Right lung (tissue), 5 donors: ENCODE measurements around the gene SNRPA. TPM values are rescaled to one million over a fixed set of nuclear protein-coding genes. Genes with fewer than 3 reads are reported as not detected.

Experiments used
- DNase-seq, 2 donors: peaks; one replicate each; pipeline ENCODE4 v3.0.0-alpha.2; 2013
- polyA plus RNA-seq, 5 donors: library from polyadenylated mRNA; unstranded; fragments of 120-200 nt; gene quantifications; one replicate each; pipeline versions ENCODE4 v1.2.1 to v1.2.3, GENCODE V29; 2013; ENCODE audit warnings: inconsistent platforms in 1 of 5, low replicate concordance in 1 of 5; ENCODE audit not compliant: insufficient read length in 5 of 5, insufficient read depth in 1 of 5

SNRPA gene
- polyA plus RNA-seq, 5 donors = 108 to 120 (median 115) TPM

- DNase-seq = peak; percentile 100
Observed at GRCh38 chr19:40798683-40799557, 47.9 kb downstream of the SNRPA start, which contains the start of gene EGLN2. Gene EGLN2 (plus strand): TSS chr19:40799191. CDS start chr19:40800573, 1,382 bp downstream.

DNA sequence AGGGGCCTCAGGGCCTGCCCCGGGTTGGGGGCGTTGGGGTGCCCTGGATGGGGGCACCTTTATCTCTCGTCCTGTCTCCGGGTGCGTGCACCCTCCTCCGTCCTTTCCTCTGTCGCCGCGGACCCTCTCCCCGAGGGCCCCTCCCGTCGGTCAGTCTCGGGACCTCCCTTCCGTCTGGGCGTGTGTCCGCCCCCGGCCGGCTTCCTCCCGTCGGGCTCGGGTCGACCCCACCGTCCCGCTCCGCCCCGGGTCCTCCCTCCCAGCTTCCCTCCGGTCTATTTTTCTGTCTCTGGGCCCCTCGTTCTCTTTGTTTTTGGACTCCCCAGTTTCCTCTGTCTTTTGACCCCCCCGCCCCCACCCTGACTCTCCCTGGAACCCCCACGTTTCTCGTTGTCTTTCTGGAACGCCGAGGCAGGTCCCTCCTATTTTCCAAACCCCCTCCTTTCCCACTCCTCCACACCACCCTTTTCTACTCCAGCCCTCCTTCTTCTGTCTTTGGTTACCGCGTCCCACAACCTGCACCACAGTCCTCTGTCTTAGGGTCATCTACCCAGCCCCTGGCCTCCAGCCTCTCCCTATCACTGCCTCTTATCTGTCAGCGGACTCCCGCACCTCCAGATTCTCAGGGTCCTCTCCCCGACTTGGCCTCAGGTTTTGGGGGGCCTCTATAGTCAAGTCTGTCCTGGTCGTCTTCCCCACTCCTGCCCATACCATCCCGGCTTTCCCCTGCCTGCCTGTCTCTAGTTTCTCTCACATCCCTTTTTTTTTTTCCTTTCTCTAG is 48.7 kb downstream of the SNRPA start:
- DNase-seq = peak in 1 of 2 donors; percentile 48

DNA sequence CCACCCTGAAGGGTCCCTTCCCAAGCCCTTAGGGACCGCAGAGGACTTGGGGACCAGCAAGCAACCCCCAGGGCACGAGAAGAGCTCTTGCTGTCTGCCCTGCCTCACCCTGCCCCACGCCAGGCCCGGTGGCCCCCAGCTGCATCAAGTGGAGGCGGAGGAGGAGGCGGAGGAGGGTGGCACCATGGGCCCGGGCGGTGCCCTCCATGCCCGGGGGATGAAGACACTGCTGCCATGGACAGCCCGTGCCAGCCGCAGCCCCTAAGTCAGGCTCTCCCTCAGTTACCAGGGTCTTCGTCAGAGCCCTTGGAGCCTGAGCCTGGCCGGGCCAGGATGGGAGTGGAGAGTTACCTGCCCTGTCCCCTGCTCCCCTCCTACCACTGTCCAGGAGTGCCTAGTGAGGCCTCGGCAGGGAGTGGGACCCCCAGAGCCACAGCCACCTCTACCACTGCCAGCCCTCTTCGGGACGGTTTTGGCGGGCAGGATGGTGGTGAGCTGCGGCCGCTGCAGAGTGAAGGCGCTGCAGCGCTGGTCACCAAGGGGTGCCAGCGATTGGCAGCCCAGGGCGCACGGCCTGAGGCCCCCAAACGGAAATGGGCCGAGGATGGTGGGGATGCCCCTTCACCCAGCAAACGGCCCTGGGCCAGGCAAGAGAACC is 49.5 kb downstream of the SNRPA start:
- no peak for DNase-seq

DNA sequence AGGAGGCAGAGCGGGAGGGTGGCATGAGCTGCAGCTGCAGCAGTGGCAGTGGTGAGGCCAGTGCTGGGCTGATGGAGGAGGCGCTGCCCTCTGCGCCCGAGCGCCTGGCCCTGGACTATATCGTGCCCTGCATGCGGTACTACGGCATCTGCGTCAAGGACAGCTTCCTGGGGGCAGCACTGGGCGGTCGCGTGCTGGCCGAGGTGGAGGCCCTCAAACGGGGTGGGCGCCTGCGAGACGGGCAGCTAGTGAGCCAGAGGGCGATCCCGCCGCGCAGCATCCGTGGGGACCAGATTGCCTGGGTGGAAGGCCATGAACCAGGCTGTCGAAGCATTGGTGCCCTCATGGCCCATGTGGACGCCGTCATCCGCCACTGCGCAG is 50.0 kb downstream of the SNRPA start:
- no peak for DNase-seq

DNA sequence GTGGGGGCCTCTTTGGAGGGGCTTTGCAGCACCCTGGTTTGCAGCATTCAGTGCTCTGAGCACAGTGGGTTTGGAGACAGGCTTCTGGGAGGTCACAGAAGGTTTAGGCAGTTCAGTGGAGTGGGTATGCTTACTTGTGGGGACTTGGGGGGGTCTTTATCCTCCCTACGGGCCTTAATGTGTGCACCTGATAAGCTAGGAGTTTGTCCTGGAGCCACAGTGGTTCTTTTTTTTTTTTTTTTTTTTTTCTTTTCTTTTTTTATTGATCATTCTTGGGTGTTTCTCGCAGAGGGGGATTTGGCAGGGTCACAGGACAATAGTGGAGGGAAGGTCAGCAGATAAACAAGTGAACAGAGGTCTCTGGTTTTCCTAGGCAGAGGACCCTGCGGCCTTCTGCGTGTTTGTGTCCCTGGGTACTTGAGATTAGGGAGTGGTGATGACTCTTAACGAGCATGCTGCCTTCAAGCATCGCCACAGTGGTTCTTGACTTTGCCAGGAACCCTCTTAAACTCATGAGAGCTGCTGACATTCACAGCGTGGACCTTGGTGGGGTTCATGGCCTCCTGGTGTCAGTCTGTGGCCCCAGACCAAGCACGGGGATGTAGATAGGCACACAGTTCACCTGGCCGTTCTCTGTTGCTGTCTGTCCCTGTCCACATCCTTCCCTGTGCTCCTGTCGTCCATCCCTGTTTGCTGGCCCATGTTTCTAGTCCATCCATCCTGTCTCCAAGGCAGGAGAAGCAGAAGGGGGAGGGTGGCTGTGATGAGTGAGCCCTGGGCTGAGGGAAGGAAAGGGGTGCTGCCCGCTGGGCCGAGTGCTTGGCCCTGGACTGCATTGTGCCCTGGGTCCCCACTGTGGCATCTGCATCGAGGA is 50.7 kb downstream of the SNRPA start:
- no peak for DNase-seq

DNA sequence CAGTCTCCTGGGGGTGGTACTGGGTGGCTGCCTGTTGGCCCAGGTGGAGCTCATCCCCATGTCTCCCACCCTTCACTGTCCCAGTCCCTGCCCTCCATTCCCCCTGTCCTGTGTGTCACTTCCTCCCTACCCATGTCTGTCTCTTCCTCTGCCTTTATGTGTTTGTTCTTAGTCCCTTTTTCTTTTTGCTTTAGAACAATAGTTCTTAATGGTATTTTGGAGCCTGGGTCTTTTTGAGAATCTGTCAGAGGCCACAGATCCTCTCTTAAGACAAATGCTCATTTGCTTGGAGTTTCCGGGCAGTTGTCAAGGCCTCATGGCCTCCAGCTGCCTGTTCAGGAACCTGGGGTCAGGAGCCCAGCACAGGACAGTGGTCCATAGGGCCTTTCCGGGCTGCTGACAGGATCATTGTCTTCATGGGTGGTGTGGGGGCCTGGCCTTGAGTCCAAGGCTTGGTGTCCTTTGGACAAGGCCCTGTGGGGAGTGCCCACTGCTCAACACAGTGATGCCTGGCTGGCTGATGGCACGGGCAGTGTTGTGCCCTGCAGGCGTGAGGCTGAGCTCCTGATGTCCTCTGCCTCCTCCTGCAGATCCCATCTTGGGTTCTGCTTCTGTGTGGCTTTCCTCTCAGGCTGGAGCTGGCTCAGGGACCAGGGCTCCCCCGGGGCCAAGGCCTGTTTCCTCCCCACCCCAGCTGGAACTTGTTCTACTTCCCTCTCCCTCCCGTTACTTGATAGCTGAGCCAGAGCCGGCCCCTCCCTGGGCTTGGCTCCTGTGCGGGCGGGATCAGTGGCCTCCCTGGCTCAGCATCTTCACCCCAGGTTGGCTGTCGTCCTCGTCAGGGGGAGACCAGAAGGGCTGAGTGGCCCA is 51.5 kb downstream of the SNRPA start:
- DNase-seq = no peak

DNA sequence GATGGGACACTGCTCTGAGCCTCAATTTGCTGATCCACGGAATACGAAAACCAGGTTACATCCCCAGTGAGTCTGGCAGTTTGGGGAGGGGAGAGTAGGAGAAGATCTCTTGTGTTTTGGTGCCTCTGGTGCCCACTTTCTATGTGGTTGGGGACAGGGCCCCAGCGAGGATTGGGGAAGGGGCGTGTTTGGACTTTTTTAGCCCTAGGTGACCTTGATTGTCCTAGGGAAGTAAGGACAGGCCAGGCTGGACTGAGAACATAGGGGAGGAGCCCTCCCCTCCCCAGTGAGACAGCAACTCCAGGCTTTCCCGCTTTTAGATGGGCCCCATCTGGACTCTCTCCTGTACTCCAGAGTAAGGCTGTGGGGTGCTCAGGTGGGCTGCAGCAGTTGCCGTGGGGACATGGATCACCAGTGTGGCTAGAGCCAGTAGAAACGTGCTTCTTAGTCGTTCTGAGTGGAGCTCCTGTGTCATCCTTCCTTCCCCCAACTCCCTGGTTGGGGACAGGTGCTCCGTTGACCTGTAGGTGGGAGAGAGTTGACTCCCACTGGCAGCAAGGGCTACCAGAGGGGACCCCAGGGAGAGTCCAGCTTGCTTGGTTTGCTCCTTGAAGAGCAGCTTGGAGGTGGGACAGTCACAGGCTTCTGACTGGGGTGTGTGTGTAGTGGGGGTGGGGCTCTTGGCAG is 52.3 kb downstream of the SNRPA start:
- no peak for DNase-seq

DNA sequence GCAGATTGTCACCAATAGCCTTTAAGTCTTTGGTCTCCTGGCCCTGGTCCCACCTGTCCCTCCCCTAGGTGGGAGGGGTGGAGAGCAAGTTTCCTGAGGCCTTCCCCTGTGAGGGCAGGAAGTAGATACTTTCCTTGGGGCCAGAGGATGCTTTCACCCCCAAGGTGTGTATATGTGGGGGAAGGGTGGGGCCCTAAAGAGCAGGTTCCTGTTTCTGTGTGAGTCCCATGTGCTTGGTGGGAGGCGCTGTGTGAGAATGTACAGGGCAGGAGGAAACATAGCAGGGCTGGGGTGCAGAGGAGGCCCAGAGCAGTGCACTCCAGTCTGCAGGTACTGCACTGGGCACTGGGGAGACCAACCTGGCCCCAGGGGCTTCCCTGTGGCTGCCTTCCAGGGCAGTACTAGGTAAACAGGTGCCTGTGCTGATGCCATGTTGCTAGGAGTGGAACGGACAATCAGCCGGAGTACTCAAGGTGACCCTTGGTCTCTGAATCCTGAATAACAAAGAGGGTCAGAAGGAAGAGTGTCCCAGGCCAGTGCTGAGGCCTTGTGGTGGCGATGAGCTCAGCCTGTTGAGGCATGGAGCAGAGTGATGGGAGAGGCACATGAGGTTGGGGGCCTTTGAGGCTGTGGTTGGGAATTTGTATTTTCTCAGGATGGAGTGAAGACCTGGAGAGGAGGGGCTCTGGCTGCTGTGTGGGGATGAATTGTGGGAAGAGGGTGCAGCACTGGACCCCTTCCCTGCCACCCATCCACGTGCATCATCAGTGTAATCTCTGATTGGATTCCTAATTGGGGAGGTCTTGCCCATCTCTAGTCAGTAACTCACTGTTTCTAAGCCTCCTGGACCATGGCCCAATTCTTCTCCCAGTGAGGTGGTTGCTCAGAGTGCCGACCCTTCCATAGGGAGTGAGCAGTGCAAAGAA is 53.1 kb downstream of the SNRPA start:
- no peak for DNase-seq

GRCh38 chr19:40804783-40805242 is 53.8 kb downstream of the SNRPA start:
- no peak for DNase-seq

GRCh38 chr19:40805258-40805868 is 54.4 kb downstream of the SNRPA start:
- DNase-seq = no peak

DNA sequence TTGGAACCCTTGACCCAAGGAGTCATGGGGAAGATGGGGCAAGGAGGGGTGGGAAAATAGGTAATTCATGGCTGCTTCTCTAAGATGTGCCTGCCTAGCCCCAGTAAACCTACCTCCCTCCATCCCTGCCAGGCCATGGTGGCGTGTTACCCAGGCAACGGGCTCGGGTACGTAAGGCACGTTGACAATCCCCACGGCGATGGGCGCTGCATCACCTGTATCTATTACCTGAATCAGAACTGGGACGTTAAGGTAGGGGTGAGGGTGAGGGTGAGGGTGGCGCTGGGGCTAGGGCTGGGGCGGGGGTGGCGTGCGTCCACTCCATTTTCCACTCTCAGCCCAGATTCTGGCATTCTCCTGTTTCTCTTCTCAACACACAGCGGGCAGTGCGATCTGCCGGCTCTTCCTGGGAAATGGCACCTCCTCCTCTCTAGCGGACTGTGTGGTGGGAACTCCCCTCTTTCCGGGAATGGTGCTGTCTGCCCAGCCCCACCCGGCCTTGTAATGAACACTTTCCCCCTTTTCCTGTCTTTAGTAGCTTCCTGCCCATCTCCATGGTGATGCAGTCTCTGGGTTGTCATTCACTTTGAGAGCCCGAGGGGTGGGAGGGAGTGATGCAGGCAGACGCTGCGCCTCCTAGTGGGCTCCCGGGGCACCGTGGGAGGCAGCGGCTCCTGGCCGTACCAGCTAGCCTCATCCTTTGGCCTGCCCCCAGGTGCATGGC is 55.6 kb downstream of the SNRPA start:
- peak; percentile 84 to 88 for DNase-seq

GRCh38 chr19:40807147-40808020 is 56.4 kb downstream of the SNRPA start:
- no peak for DNase-seq

GRCh38 chr19:40808021-40808325 is 57.0 kb downstream of the SNRPA start:
- no peak for DNase-seq

DNA sequence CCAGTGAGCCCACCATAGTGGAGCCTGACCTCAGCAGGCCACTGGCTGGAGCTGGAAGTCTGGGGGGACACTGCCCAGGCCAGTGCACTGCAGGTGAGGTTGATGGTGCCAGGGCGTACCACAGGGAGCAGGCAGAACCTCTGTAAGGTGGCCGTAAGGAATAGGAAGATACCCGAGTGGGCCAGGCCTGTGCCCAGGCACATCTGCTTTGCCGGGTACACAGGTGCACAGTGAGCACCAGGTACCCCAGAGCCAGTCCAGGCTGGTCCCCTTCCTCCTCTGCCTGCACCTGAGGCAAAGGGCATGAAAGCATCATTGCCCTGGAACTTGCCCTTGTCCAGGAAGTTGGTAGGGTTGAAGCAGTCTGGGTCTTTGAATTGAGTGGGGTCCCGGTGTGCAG is 57.5 kb downstream of the SNRPA start:
- DNase-seq = no peak

DNA sequence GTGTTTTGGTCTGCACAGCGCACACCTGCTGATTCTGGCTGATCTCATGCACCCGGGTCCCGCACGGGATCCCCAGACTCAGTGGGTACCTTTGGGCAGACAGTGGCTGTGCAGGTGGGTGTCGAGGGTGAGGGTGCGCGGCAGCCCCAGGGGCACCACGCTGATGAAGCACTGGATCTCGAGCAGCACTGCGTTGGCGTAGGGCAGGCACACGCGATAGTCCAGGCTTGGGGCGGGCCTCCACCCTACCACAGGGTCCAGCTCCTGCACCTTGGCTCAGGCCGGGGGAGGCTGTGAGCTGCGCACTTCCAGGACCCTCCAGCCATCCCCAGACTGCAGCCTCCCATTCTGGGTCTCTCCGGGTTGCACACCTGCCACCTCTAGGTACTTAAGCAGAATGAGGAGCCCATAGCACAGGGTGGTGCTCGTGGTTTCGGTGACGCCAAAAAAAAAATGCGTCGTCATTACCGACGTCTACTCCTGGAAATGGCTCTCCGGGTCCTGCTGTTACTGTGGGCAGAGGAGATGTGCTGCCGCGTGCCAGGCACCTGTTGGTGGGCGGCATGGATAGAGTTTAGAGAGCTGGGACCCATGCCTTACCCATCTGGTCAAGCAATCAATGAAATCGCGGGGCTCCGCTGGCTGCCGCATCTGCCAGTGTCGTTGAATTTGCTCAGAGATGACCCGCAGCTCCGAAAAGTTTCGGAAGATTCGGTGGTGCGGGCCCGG is 58.5 kb downstream of the SNRPA start:
- no peak for DNase-seq

- no peak for DNase-seq
Observed at GRCh38 chr19:40810160-40810559, 59.2 kb downstream of the SNRPA start.
